HG03280 (cell line): Measurements from ENCODE around the gene SIPA1L3.
"Not testable (repeated sequence)": the region's sequence is repeated elsewhere in the genome, so short reads cannot be mapped to it uniquely, and the experiment has no call there.

ENCODE experiments used
- ATAC-seq: cut with Tn5 transposase; IDR thresholded peaks from one replicate; pipeline ENCODE4 v1.9.1; 2021; ENCODE audit warnings: mild to moderate bottlenecking, moderate library complexity; ENCODE audit not compliant: unreplicated experiment

SIPA1L3 gene

GRCh38 chr19:37909661-37910199 is 2.7 kb downstream of the SIPA1L3 start:
- no peak for ATAC-seq

- no peak for ATAC-seq
These were observed 7.9 kb downstream of the SIPA1L3 start for GRCh38 chr19:37914908-37915307.

- ATAC-seq: no peak
These were observed 13.8 kb downstream of the SIPA1L3 start for GRCh38 chr19:37920591-37921450.

- not testable (repeated sequence) for ATAC-seq
These were observed 17.6 kb downstream of the SIPA1L3 start for GRCh38 chr19:37924573-37924972.

- no peak for ATAC-seq
These were observed 18.2 kb downstream of the SIPA1L3 start for GRCh38 chr19:37925212-37925611.

- ATAC-seq: no peak
These were observed 19.2 kb downstream of the SIPA1L3 start for GRCh38 chr19:37926255-37926654.

- no peak for ATAC-seq
These were observed 19.7 kb downstream of the SIPA1L3 start for GRCh38 chr19:37926711-37927110.

GRCh38 chr19:37928527-37929286 is 21.7 kb downstream of the SIPA1L3 start:
- peak; percentile 78 for ATAC-seq

GRCh38 chr19:37929355-37929923 is 22.4 kb downstream of the SIPA1L3 start:
- ATAC-seq: no peak

- no peak for ATAC-seq
These were observed 23.4 kb downstream of the SIPA1L3 start for GRCh38 chr19:37930416-37930815.

GRCh38 chr19:37931881-37932655 is 25.1 kb downstream of the SIPA1L3 start:
- no peak for ATAC-seq

- no peak for ATAC-seq
These were observed 26.3 kb downstream of the SIPA1L3 start for GRCh38 chr19:37932985-37933936.

GRCh38 chr19:37933937-37934358 is 26.9 kb downstream of the SIPA1L3 start:
- no peak for ATAC-seq

- no peak for ATAC-seq
These were observed 28.3 kb downstream of the SIPA1L3 start for GRCh38 chr19:37935341-37935740.

GRCh38 chr19:37936166-37936565 is 29.2 kb downstream of the SIPA1L3 start:
- no peak for ATAC-seq

GRCh38 chr19:37936886-37937285 is 29.9 kb downstream of the SIPA1L3 start:
- ATAC-seq: no peak

- ATAC-seq: no peak
These were observed 31.3 kb downstream of the SIPA1L3 start for GRCh38 chr19:37938353-37938752.

GRCh38 chr19:37941782-37942515 is 34.9 kb downstream of the SIPA1L3 start:
- ATAC-seq: no peak

GRCh38 chr19:37942516-37942902 is 35.5 kb downstream of the SIPA1L3 start:
- no peak for ATAC-seq
